Hepatocyte (in vitro differentiated cells): ENCODE results near the gene WDR70. TPM values are rescaled to one million over a fixed set of nuclear protein-coding genes. Genes with fewer than 3 reads are reported as not detected.
A peak's percentile ranks its signal among the peaks of the same experiment; 100 is the strongest.

ENCODE experiments used
- DNase-seq: peaks from one replicate; pipeline ENCODE4 v3.0.0-alpha.2; 2016; ENCODE audit warnings: low spot score
- H2AFZ ChIP-seq: fragments of 200-600 bp; sonication (generic); 2 replicates; pipeline ENCODE4 v1.6.0; 2016; ENCODE audit warnings: antibody characterized with exemption, mild to moderate bottlenecking
- H3K27ac ChIP-seq: fragments of 200-600 bp; sonication (generic); 2 replicates; pipeline ENCODE4 v1.5.1; 2016; ENCODE audit warnings: mild to moderate bottlenecking
- H3K27me3 ChIP-seq: fragments of 200-600 bp; sonication (generic); 2 replicates; pipeline ENCODE4 v1.6.1; 2016
- H3K36me3 ChIP-seq: fragments of 200-600 bp; sonication (generic); replicated peaks from 2 replicates; pipeline ENCODE4 v1.5.1; 2016; ENCODE audit warnings: low read depth; ENCODE audit not compliant: insufficient read depth
- H3K4me1 ChIP-seq: fragments of 200-600 bp; sonication (generic); 2 replicates; pipeline ENCODE4 v1.5.1; 2016; ENCODE audit warnings: mild to moderate bottlenecking, moderate library complexity; ENCODE audit not compliant: insufficient read depth
- H3K4me2 ChIP-seq: fragments of 200-600 bp; sonication (generic); 2 replicates; pipeline ENCODE4 v1.6.0; 2016
- H3K4me3 ChIP-seq: fragments of 200-600 bp; sonication (generic); 2 replicates; pipeline ENCODE4 v1.5.1; 2016; ENCODE audit warnings: mild to moderate bottlenecking
- H3K79me2 ChIP-seq: fragments of 200-600 bp; sonication (generic); 2 replicates; pipeline ENCODE4 v1.6.0; 2017; ENCODE audit warnings: mild to moderate bottlenecking
- H3K9me2 ChIP-seq: fragments of 200-600 bp; sonication (generic); replicated peaks from 2 replicates; pipeline ENCODE4 v1.6.0; 2017; ENCODE audit warnings: mild to moderate bottlenecking; ENCODE audit not compliant: insufficient read depth
- H3K9me3 ChIP-seq: fragments of 200-600 bp; sonication (generic); 2 replicates; pipeline ENCODE4 v1.5.1; 2016; ENCODE audit warnings: low read depth, mild to moderate bottlenecking
- H4K20me1 ChIP-seq: fragments of 200-600 bp; sonication (generic); 2 replicates; pipeline ENCODE4 v1.6.0; 2016; ENCODE audit warnings: mild to moderate bottlenecking; ENCODE audit not compliant: insufficient read depth, poor library complexity, severe bottlenecking
- EZH2 ChIP-seq: fragments of 200-600 bp; sonication (generic); IDR thresholded peaks from 2 replicates; pipeline ENCODE4 v1.6.1; 2016; ENCODE audit warnings: antibody characterized with exemption, mild to moderate bottlenecking, borderline replicate concordance
- EZH2phosphoT487 ChIP-seq: fragments of 200-600 bp; sonication (generic); IDR thresholded peaks from one replicate; pipeline ENCODE4 v1.6.1; 2018; ENCODE audit warnings: antibody characterized with exemption, mild to moderate bottlenecking, low read depth, moderate library complexity; ENCODE audit not compliant: unreplicated experiment, severe bottlenecking
- WGBS: methylation state at CpG from one replicate; pipeline ENCODE4 v1.1.6; 2016; ENCODE audit warnings: low lambda C conversion rate; ENCODE audit errors: missing lambda C conversion rate; 5-methylcytosine and 5-hydroxymethylcytosine counted together
- polyA plus RNA-seq: library from polyadenylated mRNA; unstranded; fragments of >200 nt; fragmentation: Nextera tagmentation; extraction: Ambion mirVana; gene quantifications from 2 replicates; pipeline ENCODE4 v1.2.1, GENCODE V29; 2016
- total RNA-seq: library from RNA; depleted of rRNA; stranded (reverse); fragments of >200 nt; gene quantifications from 2 replicates; pipeline ENCODE4 v1.2.3, GENCODE V29; 2014
- TF ChIP-seq, protein P1 (sequence below): fragments of 200-600 bp; sonication (generic); IDR thresholded peaks from 2 replicates; pipeline ENCODE4 v1.5.1; 2016; ENCODE audit warnings: antibody characterized with exemption, mild to moderate bottlenecking; ENCODE audit not compliant: poor library complexity

WDR70 gene
- total and polyA plus RNA-seq, 2 experiments from 2014 or later, result 22.3 to 37.0 TPM

DNA sequence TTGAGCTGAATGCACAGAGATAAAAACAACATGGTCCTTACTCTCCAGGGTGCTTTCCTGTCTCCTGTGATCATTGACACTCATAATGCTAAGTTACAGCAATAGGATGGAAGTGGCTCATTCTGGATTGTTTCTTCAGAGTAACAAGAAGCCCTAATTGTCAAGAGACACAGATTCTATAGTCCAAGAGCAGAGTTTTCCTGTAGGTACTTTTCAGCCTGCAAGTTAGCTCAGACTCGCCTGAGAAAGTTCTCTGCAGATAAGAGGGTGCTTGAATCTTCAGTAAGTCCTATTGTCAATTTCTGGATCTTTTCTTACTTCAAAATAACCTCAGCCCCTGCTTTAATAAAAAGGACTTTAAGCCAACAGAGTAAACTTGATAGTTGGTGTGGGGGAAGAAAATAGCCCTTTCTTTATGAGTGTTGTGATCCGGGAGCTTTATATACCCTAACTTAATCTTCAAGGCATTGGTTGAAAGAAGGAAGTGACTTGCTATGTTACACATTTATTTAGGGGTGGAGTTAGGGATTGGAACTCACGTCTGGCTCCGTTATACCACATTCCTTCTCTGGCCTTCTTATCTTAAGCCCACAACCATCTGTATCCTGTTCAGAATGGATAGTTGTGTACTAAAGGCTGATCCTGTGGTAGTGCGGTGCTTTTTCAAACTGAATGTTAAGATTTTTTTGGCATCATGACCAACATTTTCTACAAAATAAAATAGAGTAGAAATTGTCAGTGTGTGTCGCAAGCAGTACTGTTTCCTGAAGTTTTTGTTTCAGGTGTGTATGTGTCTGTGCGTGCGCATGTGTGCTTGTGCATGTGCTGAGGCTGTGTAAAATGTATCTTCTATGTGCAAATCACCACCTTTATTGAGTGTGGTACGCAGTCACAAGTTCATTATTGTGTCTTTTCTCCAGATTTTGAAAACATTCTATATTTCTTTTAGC is 173.9 kb downstream of the WDR70 start:
- peaks cover 4% of the 10 kb centered on the region for H3K4me1 ChIP-seq
- no peaks in the 10 kb centered on the region for H3K9me2 ChIP-seq
- H3K4me2 ChIP-seq, result peak overlapping the region; percentile 11
- H3K79me2 ChIP-seq, result peaks cover 2% of the 10 kb centered on the region
- H4K20me1 ChIP-seq, result no peaks in the 10 kb centered on the region
- H3K4me3 ChIP-seq, result no peak overlapping the region
- H3K9me3 ChIP-seq, result no peaks in the 10 kb centered on the region
- WGBS, result 49% methylated on average over 9 of the region's 9 CpGs
- DNase-seq, result peak; percentile 29
- H3K27ac ChIP-seq, result peak overlapping the region; percentile 35
- no peak overlapping the region for H2AFZ ChIP-seq
- H3K27me3 ChIP-seq, result no peaks in the 10 kb centered on the region
- H3K36me3 ChIP-seq, result no peaks in the 10 kb centered on the region
- TF ChIP-seq, protein P1, sequence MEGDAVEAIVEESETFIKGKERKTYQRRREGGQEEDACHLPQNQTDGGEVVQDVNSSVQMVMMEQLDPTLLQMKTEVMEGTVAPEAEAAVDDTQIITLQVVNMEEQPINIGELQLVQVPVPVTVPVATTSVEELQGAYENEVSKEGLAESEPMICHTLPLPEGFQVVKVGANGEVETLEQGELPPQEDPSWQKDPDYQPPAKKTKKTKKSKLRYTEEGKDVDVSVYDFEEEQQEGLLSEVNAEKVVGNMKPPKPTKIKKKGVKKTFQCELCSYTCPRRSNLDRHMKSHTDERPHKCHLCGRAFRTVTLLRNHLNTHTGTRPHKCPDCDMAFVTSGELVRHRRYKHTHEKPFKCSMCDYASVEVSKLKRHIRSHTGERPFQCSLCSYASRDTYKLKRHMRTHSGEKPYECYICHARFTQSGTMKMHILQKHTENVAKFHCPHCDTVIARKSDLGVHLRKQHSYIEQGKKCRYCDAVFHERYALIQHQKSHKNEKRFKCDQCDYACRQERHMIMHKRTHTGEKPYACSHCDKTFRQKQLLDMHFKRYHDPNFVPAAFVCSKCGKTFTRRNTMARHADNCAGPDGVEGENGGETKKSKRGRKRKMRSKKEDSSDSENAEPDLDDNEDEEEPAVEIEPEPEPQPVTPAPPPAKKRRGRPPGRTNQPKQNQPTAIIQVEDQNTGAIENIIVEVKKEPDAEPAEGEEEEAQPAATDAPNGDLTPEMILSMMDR, result no peak
- TF ChIP-seq EZH2phosphoT487, result no peak
- TF ChIP-seq EZH2, result no peak

GRCh38 chr5:37553720-37554404 is 174.7 kb downstream of the WDR70 start:
- Histone ChIP-seq H3K4me1 (peaks cover 4% of the 10 kb centered on the region), H2AFZ (no peak overlapping the region), H3K36me3 (no peaks in the 10 kb centered on the region), H3K4me3 (no peak overlapping the region), H3K4me2 (peak overlapping the region; percentile 11), H4K20me1 (no peaks in the 10 kb centered on the region), H3K9me2 (no peaks in the 10 kb centered on the region), H3K27me3 (no peaks in the 10 kb centered on the region), H3K79me2 (peaks cover 2% of the 10 kb centered on the region), H3K9me3 (no peaks in the 10 kb centered on the region), H3K27ac (no peak overlapping the region)
- peak; percentile 41 for DNase-seq
- TF ChIP-seq, protein P1, result no peak
- TF ChIP-seq EZH2phosphoT487 (no peak), EZH2 (no peak)
- WGBS, result 69% methylated on average over 2 of the region's 2 CpGs

- Histone ChIP-seq H3K4me3 (no peak overlapping the region), H3K36me3 (no peaks in the 10 kb centered on the region), H3K79me2 (peaks cover 2% of the 10 kb centered on the region), H3K9me2 (no peaks in the 10 kb centered on the region), H4K20me1 (no peaks in the 10 kb centered on the region), H3K4me1 (peaks cover 4% of the 10 kb centered on the region), H2AFZ (no peak overlapping the region), H3K27ac (no peak overlapping the region), H3K27me3 (no peaks in the 10 kb centered on the region), H3K4me2 (no peak overlapping the region), H3K9me3 (no peaks in the 10 kb centered on the region)
- WGBS, result 87% methylated on average over 2 of the region's 2 CpGs
- TF ChIP-seq, protein P1, result no peak
- no peak for TF ChIP-seq EZH2
- no peak for TF ChIP-seq EZH2phosphoT487
- DNase-seq, result no peak
Observed at GRCh38 chr5:37554405-37554739, 175.3 kb downstream of the WDR70 start.
